GM12878 (cell line): ENCODE results near the gene RAPGEF1. TPM values are rescaled to one million over a fixed set of nuclear protein-coding genes. Genes with fewer than 3 reads are reported as not detected.

Experiments used
- ATAC-seq: fragments of 200-7000 bp; cut with Tn5 transposase; 3 replicates; pipeline ENCODE4 v1.9.1; 2020; ENCODE audit warnings: mild to moderate bottlenecking, moderate library complexity
- BruUV-seq: library from RNA; stranded (reverse); fragments of 400-500 nt; replicated peaks from 2 replicates; lab custom pipeline; 2021; lab: Mats Ljungman, UMichigan
- CTCF ChIA-PET: fragments of 300-600 bp; sonication (Branson Sonifier 250); formaldehyde crosslinking; extraction: SDS; loops from one replicate; lab custom pipeline; 2021; ENCODE audit warnings: inconsistent platforms; lab: Yijun Ruan, JAX
- POLR2A ChIA-PET: fragments of 350-600 bp; formaldehyde crosslinking; extraction: SDS; loops from one replicate; lab custom pipeline; 2021; ENCODE audit warnings: inconsistent platforms; lab: Charles Lee
- RAD21 ChIA-PET: fragments of 300-600 bp; sonication (Branson Sonifier 250); formaldehyde crosslinking; loops from one replicate; lab custom pipeline; 2023; ENCODE audit warnings: antibody characterized with exemption; ENCODE audit not compliant: unreplicated experiment; lab: Charles Lee
- SMC1A ChIA-PET: fragments of 300-600 bp; sonication (Branson Sonifier 250); formaldehyde crosslinking; loops from one replicate; lab custom pipeline; 2023; ENCODE audit not compliant: unreplicated experiment, uncharacterized antibody; lab: Charles Lee
- DNase-seq: peaks from one replicate; pipeline ENCODE4 v3.0.0-alpha.2; 2011; ENCODE audit warnings: low read depth, low spot score
- FAIRE-seq: peaks from 3 replicates; lab custom pipeline; 2011; peaks lifted over from hg19 to GRCh38; lab: Jason Lieb, UNC
- H2AFZ ChIP-seq: 2 replicates; pipeline ENCODE4 v1.6.0; 2011; ENCODE audit warnings: low read depth, low read length, control low read depth; ENCODE audit not compliant: control insufficient read depth
- H3K27ac ChIP-seq: 2 replicates; pipeline ENCODE4 v1.5.1; 2011; ENCODE audit warnings: control low read depth; ENCODE audit not compliant: control insufficient read depth, insufficient read depth
- H3K27me3 ChIP-seq, 2 experiments: replicated peaks in 1 of 2; 2 replicates each; pipeline versions ENCODE4 v1.6.0 to v1.6.1; 2011; ENCODE audit warnings: low read length in 1 of 2; ENCODE audit not compliant: control insufficient read depth in 2 of 2, insufficient read depth in 2 of 2
- H3K36me3 ChIP-seq, 2 experiments: 2 replicates each; pipeline ENCODE4 v1.5.1; 2011; ENCODE audit warnings: low read length in 1 of 2; ENCODE audit not compliant: control insufficient read depth in 2 of 2, insufficient read depth in 2 of 2
- H3K4me1 ChIP-seq: 2 replicates; pipeline ENCODE4 v1.6.1; 2011; ENCODE audit warnings: mild to moderate bottlenecking, low read length, moderate library complexity, mixed read lengths; ENCODE audit not compliant: control insufficient read depth, insufficient read depth
- H3K4me2 ChIP-seq: 2 replicates; pipeline ENCODE4 v1.6.0; 2011; ENCODE audit warnings: control low read depth; ENCODE audit not compliant: control insufficient read depth, insufficient read depth
- H3K4me3 ChIP-seq: fragments of 200-600 bp; sonication (generic); 2 replicates; pipeline ENCODE4 v1.5.1; 2016
- H3K79me2 ChIP-seq: 2 replicates; pipeline ENCODE4 v1.6.0; 2011; ENCODE audit warnings: low read length; ENCODE audit not compliant: control insufficient read depth, insufficient read depth
- H3K9ac ChIP-seq: 2 replicates; pipeline ENCODE4 v1.8.0; 2011; ENCODE audit warnings: low read length, control low read depth, mixed read lengths; ENCODE audit not compliant: control insufficient read depth, insufficient read depth
- H3K9me3 ChIP-seq: replicated peaks from 3 replicates; pipeline ENCODE4 v1.5.1; 2011; ENCODE audit warnings: mild to moderate bottlenecking, low read length; ENCODE audit not compliant: control insufficient read depth, insufficient read depth
- H4K20me1 ChIP-seq: 2 replicates; pipeline ENCODE4 v1.6.0; 2011; ENCODE audit not compliant: control insufficient read depth, insufficient read depth
- ASH2L ChIP-seq: fragments of 300-600, 200-600 bp; sonication (generic); IDR thresholded peaks from 2 replicates; pipeline ENCODE4 v1.6.1; 2017; ENCODE audit warnings: low read depth, mild to moderate bottlenecking, borderline replicate concordance
- ATF2 ChIP-seq: IDR thresholded peaks from 2 replicates; pipeline ENCODE4 v1.6.1; 2012; ENCODE audit warnings: low read length, inconsistent platforms
- ATF7 ChIP-seq: fragments of 450-650 bp; IDR thresholded peaks from 2 replicates; pipeline ENCODE4 v1.6.1; 2016; ENCODE audit warnings: low read depth, mild to moderate bottlenecking
- BCL3 ChIP-seq: IDR thresholded peaks from 2 replicates; pipeline ENCODE4 v1.6.1; 2011; ENCODE audit warnings: borderline replicate concordance, low read depth, mild to moderate bottlenecking, moderate library complexity, low read length; ENCODE audit not compliant: insufficient read depth, poor library complexity, severe bottlenecking
- CHD4 ChIP-seq: fragments of 200-600 bp; sonication (generic); IDR thresholded peaks from 2 replicates; pipeline ENCODE4 v1.6.1; 2016; ENCODE audit warnings: mild to moderate bottlenecking
- IKZF2 ChIP-seq, 2 experiments: fragments of 450-650 bp; IDR thresholded peaks; 2 replicates each; pipeline ENCODE4 v1.6.1; 2017; ENCODE audit warnings: mild to moderate bottlenecking in 2 of 2, moderate library complexity in 2 of 2
- JUNB ChIP-seq: IDR thresholded peaks from 2 replicates; pipeline ENCODE4 v1.6.1; 2016; ENCODE audit warnings: antibody characterized with exemption, mild to moderate bottlenecking
- JUND ChIP-seq: IDR thresholded peaks from 2 replicates; pipeline ENCODE4 v1.6.1; 2012; ENCODE audit warnings: low read depth, mild to moderate bottlenecking, low read length, improper control_type of control experiment, moderate library complexity
- RELA ChIP-seq: fragments of 450-650 bp; IDR thresholded peaks from 2 replicates; pipeline ENCODE4 v1.8.0; 2014; ENCODE audit warnings: borderline replicate concordance; ENCODE audit not compliant: partially characterized antibody
- RFX5 ChIP-seq: IDR thresholded peaks from 2 replicates; pipeline ENCODE4 v1.6.1; 2011; ENCODE audit warnings: low read depth, low read length, improper control_type of control experiment
- WRNIP1 ChIP-seq: IDR thresholded peaks from 2 replicates; pipeline ENCODE4 v1.6.1; 2011; ENCODE audit warnings: low read depth, low read length, improper control_type of control experiment, borderline replicate concordance
- WGBS: methylation state at CpG from one replicate; pipeline ENCODE4 v1.1.6; 2016; ENCODE audit warnings: low lambda C conversion rate; ENCODE audit not compliant: insufficient replicate concordance, insufficient coverage; ENCODE audit errors: missing lambda C conversion rate; 5-methylcytosine and 5-hydroxymethylcytosine counted together
- in situ Hi-C: fragments of 300-500 bp; cut with MboI; formaldehyde crosslinking; loops from 9 replicates; pipeline ENCODE4 v1.14.3; 2018; ENCODE audit warnings: mixed read lengths
- intact Hi-C: fragments of 100-400 bp; cut with micrococcal nuclease; formaldehyde crosslinking; loops from one replicate; pipeline ENCODE4 v1.14.2; 2022; ENCODE audit not compliant: unreplicated experiment
- polyA plus RNA-seq, 11 experiments: library from polyadenylated mRNA; depleted of rRNA in 4 of 11; unstranded in 6 of 11; stranded (reverse) in 5 of 11; fragments of >200 nt; fragmentation: Nextera tagmentation in 4 of 11; fragmentation: Illumina TruSeq in 1 of 11; extraction: Ambion mirVana in 4 of 11; extraction: Trizol in 1 of 11; gene quantifications; 1 replicate in 1 of 11; 2 replicates in 10 of 11; pipeline versions ENCODE4 v1.2.1 to v1.2.3, GENCODE V29; 2011 to 2016; ENCODE audit warnings: inconsistent platforms in 2 of 11, missing spikeins in 2 of 11, low read depth in 1 of 11
- total RNA-seq, 4 experiments: library from RNA; depleted of rRNA in 3 of 4; stranded (reverse); fragments of >200 nt in 3 of 4; fragmentation: Illumina TruSeq in 1 of 4; extraction: Trizol in 1 of 4; gene quantifications; 2 replicates each; pipeline versions ENCODE4 v1.2.1 to v1.2.3, GENCODE V29; 2013 to 2021

Gene RAPGEF1
- total and polyA plus RNA-seq, 10 of the 15 experiments (the other 5 are each of a cell fraction or from before 2014, with no cell fraction given) = 0.42 to 113 (median 45.9) TPM

- intact Hi-C loops = loop anchor here (5.0 to 10.0 kb wide), 3 partner anchors 32 to 340 kb away; partner anchors contain the start of gene PRRC2B
- Histone ChIP-seq H3K9me3 (no peaks in the 10 kb centered on the region), H3K9ac (peak overlapping the region; percentile 69), H4K20me1 (no peaks in the 10 kb centered on the region), H3K4me3 (peak overlapping the region; percentile 70), H3K27me3 (no peaks in the 10 kb centered on the region), H3K36me3 (no peaks in the 10 kb centered on the region; a peak in 1 of 4 replicates), H2AFZ (no peak overlapping the region), H3K27ac (peak overlapping the region; percentile 99), H3K79me2 (peaks cover 96% of the 10 kb centered on the region), H3K4me1 (peaks cover 68% of the 10 kb centered on the region), H3K4me2 (peak overlapping the region; percentile 80)
- ATAC-seq = no peak
- RAD21 ChIA-PET = interaction anchor here (0.6 to 17.7 kb wide), 7 partner anchors 9 to 113 kb away, joined by 3 to 408 read pairs (median 34); no protein-coding TSS in a partner anchor
- in situ Hi-C loops = no loop called here
- no peak for FAIRE-seq
- 3% methylated on average over 8 of the region's 8 CpGs for WGBS
- CTCF ChIA-PET = interaction anchor here (1.0 to 17.1 kb wide), 5 partner anchors 58 to 143 kb away, joined by 3 to 197 read pairs (median 9); no protein-coding TSS in a partner anchor
- SMC1A ChIA-PET = interaction anchor here (1.1 to 21.2 kb wide), 10 partner anchors 8 to 113 kb away, joined by 3 to 535 read pairs (median 26); no protein-coding TSS in a partner anchor
- no peak for DNase-seq
- POLR2A ChIA-PET = interaction anchor here (0.6 to 17.4 kb wide), 7 partner anchors 9 to 361 kb away, joined by 3 to 291 read pairs (median 18); no protein-coding TSS in a partner anchor
- no TSS peak for BruUV-seq
- TF ChIP-seq RELA (no peak), JUND (no peak), JUNB (no peak), RFX5 (no peak), CHD4 (no peak), WRNIP1 (0 out of 2 replicates have a peak, but pooled peaks have one; percentile 23)
Observed at GRCh38 chr9:131734781-131735180, 5.1 kb downstream of the RAPGEF1 start.

- ChIA-PET POLR2A (interaction anchor here (0.6 to 17.4 kb wide), 6 partner anchors 9 to 163 kb away, joined by 3 to 291 read pairs (median 18); no protein-coding TSS in a partner anchor), CTCF (interaction anchor here (1.9 to 17.1 kb wide), 6 partner anchors 24 to 112 kb away, joined by 9 to 197 read pairs (median 12); no protein-coding TSS in a partner anchor), RAD21 (interaction anchor here (1.3 to 17.7 kb wide), 7 partner anchors 9 to 112 kb away, joined by 4 to 408 read pairs (median 47); no protein-coding TSS in a partner anchor), SMC1A (interaction anchor here (1.4 to 21.2 kb wide), 6 partner anchors 10 to 112 kb away, joined by 3 to 535 read pairs (median 45); no protein-coding TSS in a partner anchor)
- DNase-seq = no peak
- in situ Hi-C loops (no loop called here), intact Hi-C loops (loop anchor here (10.0 kb wide), 1 partner anchor 339 kb away; the partner anchor contains the start of gene PRRC2B)
- no peaks in the 10 kb centered on the region for H3K9me3 ChIP-seq
- peaks cover 97% of the 10 kb centered on the region for H3K79me2 ChIP-seq
- WGBS = 2% methylated on average over 6 of the region's 6 CpGs
- H3K9ac ChIP-seq = peak overlapping the region; percentile 69
- H3K27me3 ChIP-seq = no peaks in the 10 kb centered on the region
- no peak for FAIRE-seq
- peaks cover 71% of the 10 kb centered on the region for H3K4me1 ChIP-seq
- BruUV-seq = no TSS peak
- ATAC-seq = peak; percentile 2
- H2AFZ ChIP-seq = no peak overlapping the region
- no peaks in the 10 kb centered on the region; a peak in 1 of 4 replicates for H3K36me3 ChIP-seq
- H3K4me2 ChIP-seq = peak overlapping the region; percentile 80
- H3K4me3 ChIP-seq = peak overlapping the region; percentile 70
- no peaks in the 10 kb centered on the region for H4K20me1 ChIP-seq
- H3K27ac ChIP-seq = peak overlapping the region; percentile 99
- TF ChIP-seq BCL3 (no peak), ATF7 (no peak), IKZF2 (IDR thresholded peaks at IDR 0.05) (peak; percentile 50 to 59; a peak in 2 of 4 replicates), ASH2L (no peak), ATF2 (no peak)
Observed at GRCh38 chr9:131734165-131734610, 5.7 kb downstream of the RAPGEF1 start.
